Muscle of leg (tissue), 11 donors: Measurements from ENCODE around the gene PCDHA1. TPM values are rescaled to one million over a fixed set of nuclear protein-coding genes. Genes with fewer than 3 reads are reported as not detected.
A peak's percentile ranks its signal among the peaks of the same experiment; 100 is the strongest.

Source experiments
- DNase-seq: peaks from one replicate; pipeline ENCODE4 v3.0.0; 2013
- H3K27ac ChIP-seq: one replicate; pipeline ENCODE4 v1.5.1; 2013; ENCODE audit warnings: mild to moderate bottlenecking, low read length, control low read depth
- H3K27me3 ChIP-seq: one replicate; pipeline ENCODE4 v1.6.1; 2013; ENCODE audit warnings: low read length; ENCODE audit not compliant: control insufficient read depth, insufficient read depth
- H3K36me3 ChIP-seq: one replicate; pipeline ENCODE4 v1.6.1; 2013; ENCODE audit warnings: low read length; ENCODE audit not compliant: control insufficient read depth, insufficient read depth
- H3K4me1 ChIP-seq: one replicate; pipeline ENCODE4 v1.6.1; 2013; ENCODE audit warnings: low read length; ENCODE audit not compliant: control insufficient read depth, insufficient read depth
- H3K4me3 ChIP-seq: one replicate; pipeline ENCODE4 v1.5.1; 2013; ENCODE audit warnings: low read length, control low read depth
- H3K9me3 ChIP-seq: replicated peaks from 2 replicates; pipeline ENCODE4 v1.6.1; 2013; ENCODE audit warnings: low read depth, low read length; ENCODE audit not compliant: control insufficient read depth
- WGBS: methylation state at CpG from one replicate; pipeline ENCODE4 v1.1.5; 2013; ENCODE audit warnings: missing lambda C conversion rate; ENCODE audit not compliant: insufficient coverage; 5-methylcytosine and 5-hydroxymethylcytosine counted together
- polyA plus RNA-seq, 8 donors: library from polyadenylated mRNA; unstranded; fragments of 120-200 nt; gene quantifications; one replicate each; pipeline versions ENCODE4 v1.2.1 to v1.2.3, GENCODE V29; 2013; ENCODE audit warnings: inconsistent platforms in 1 of 8, low replicate concordance in 1 of 8; ENCODE audit not compliant: insufficient read length in 8 of 8, insufficient read depth in 1 of 8
- total RNA-seq: library from RNA; stranded (reverse); fragments of 120-200 nt; gene quantifications from one replicate; pipeline ENCODE4 v1.2.4, GENCODE V29; 2013

The PCDHA1 gene
- total and polyA plus RNA-seq, 9 donors = 0.04 to 0.09 (median 0.05) TPM; not detected in 4

GRCh38 chr5:140988608-140989007 lies 202.7 kb downstream of the PCDHA1 start:
- Histone ChIP-seq H3K36me3 (no peaks in the 10 kb centered on the region), H3K27ac (no peak overlapping the region), H3K9me3 (no peaks in the 10 kb centered on the region), H3K27me3 (no peaks in the 10 kb centered on the region), H3K4me1 (peaks cover 3% of the 10 kb centered on the region), H3K4me3 (no peak overlapping the region)
- WGBS = no CpG with 5 or more reads among the region's 5 CpGs
- no peak for DNase-seq

GRCh38 chr5:140989254-140990020 lies 203.5 kb downstream of the PCDHA1 start:
- Histone ChIP-seq H3K4me1 (peaks cover 3% of the 10 kb centered on the region), H3K36me3 (no peaks in the 10 kb centered on the region), H3K27ac (no peak overlapping the region), H3K9me3 (no peaks in the 10 kb centered on the region), H3K27me3 (no peaks in the 10 kb centered on the region), H3K4me3 (no peak overlapping the region)
- DNase-seq = no peak
- 70% methylated on average over 5 of the region's 7 CpGs for WGBS

- H3K4me3 ChIP-seq = no peak overlapping the region
- no CpG with 5 or more reads among the region's 2 CpGs for WGBS
- H3K36me3 ChIP-seq = no peaks in the 10 kb centered on the region
- H3K4me1 ChIP-seq = no peaks in the 10 kb centered on the region
- DNase-seq = no peak
- H3K27me3 ChIP-seq = no peaks in the 10 kb centered on the region
- no peaks in the 10 kb centered on the region for H3K9me3 ChIP-seq
- H3K27ac ChIP-seq = no peak overlapping the region
Measured at GRCh38 chr5:140992828-140993227, 206.9 kb downstream of the PCDHA1 start.

GRCh38 chr5:140996060-140996459 lies 210.1 kb downstream of the PCDHA1 start:
- H3K36me3 ChIP-seq = no peaks in the 10 kb centered on the region
- no peaks in the 10 kb centered on the region for H3K9me3 ChIP-seq
- H3K27ac ChIP-seq = no peak overlapping the region
- peak; percentile 18 for DNase-seq
- H3K27me3 ChIP-seq = no peaks in the 10 kb centered on the region
- no peak overlapping the region for H3K4me3 ChIP-seq
- WGBS = 80% methylated on average over 1 of the region's 1 CpG
- H3K4me1 ChIP-seq = no peaks in the 10 kb centered on the region

GRCh38 chr5:140998921-140999410 lies 213.0 kb downstream of the PCDHA1 start:
- Histone ChIP-seq H3K27ac (no peak overlapping the region), H3K4me3 (no peak overlapping the region), H3K9me3 (no peaks in the 10 kb centered on the region), H3K4me1 (no peaks in the 10 kb centered on the region), H3K36me3 (no peaks in the 10 kb centered on the region), H3K27me3 (peaks cover 3% of the 10 kb centered on the region)
- WGBS = 80% methylated on average over 1 of the region's 2 CpGs
- no peak for DNase-seq

- H3K9me3 ChIP-seq = no peaks in the 10 kb centered on the region
- WGBS = 0% methylated on average over 2 of the region's 9 CpGs
- peak overlapping the region; percentile 14 for H3K4me3 ChIP-seq
- H3K27me3 ChIP-seq = peaks cover 3% of the 10 kb centered on the region
- peak; percentile 9 for DNase-seq
- no peaks in the 10 kb centered on the region for H3K4me1 ChIP-seq
- H3K27ac ChIP-seq = no peak overlapping the region
- no peaks in the 10 kb centered on the region for H3K36me3 ChIP-seq
Measured at GRCh38 chr5:141001446-141001843, 215.5 kb downstream of the PCDHA1 start.

GRCh38 chr5:141001844-141002604 lies 216.1 kb downstream of the PCDHA1 start:
- no peak overlapping the region for H3K27ac ChIP-seq
- no peaks in the 10 kb centered on the region for H3K36me3 ChIP-seq
- WGBS = 1% methylated on average over 15 of the region's 19 CpGs
- no peaks in the 10 kb centered on the region for H3K4me1 ChIP-seq
- peaks cover 3% of the 10 kb centered on the region for H3K27me3 ChIP-seq
- H3K9me3 ChIP-seq = no peaks in the 10 kb centered on the region
- peak overlapping the region; percentile 14 for H3K4me3 ChIP-seq
- peak; percentile 31 for DNase-seq

GRCh38 chr5:141002605-141002965 lies 216.6 kb downstream of the PCDHA1 start:
- no CpG with 5 or more reads among the region's 3 CpGs for WGBS
- Histone ChIP-seq H3K9me3 (no peaks in the 10 kb centered on the region), H3K27ac (no peak overlapping the region), H3K4me1 (no peaks in the 10 kb centered on the region), H3K36me3 (no peaks in the 10 kb centered on the region), H3K4me3 (no peak overlapping the region), H3K27me3 (peaks cover 3% of the 10 kb centered on the region)
- DNase-seq = no peak

- no peaks in the 10 kb centered on the region for H3K36me3 ChIP-seq
- DNase-seq = no peak
- H3K4me1 ChIP-seq = no peaks in the 10 kb centered on the region
- H3K4me3 ChIP-seq = no peak overlapping the region
- no peaks in the 10 kb centered on the region for H3K9me3 ChIP-seq
- no peak overlapping the region for H3K27ac ChIP-seq
- H3K27me3 ChIP-seq = peaks cover 3% of the 10 kb centered on the region
- WGBS = 86% methylated on average over 3 of the region's 3 CpGs
Measured at GRCh38 chr5:141003031-141003430, 217.1 kb downstream of the PCDHA1 start.

GRCh38 chr5:141003791-141004611 lies 218.1 kb downstream of the PCDHA1 start:
- peaks cover 3% of the 10 kb centered on the region for H3K27me3 ChIP-seq
- WGBS = 45% methylated on average over 3 of the region's 4 CpGs
- no peak overlapping the region for H3K4me3 ChIP-seq
- H3K27ac ChIP-seq = no peak overlapping the region
- DNase-seq = no peak
- no peaks in the 10 kb centered on the region for H3K4me1 ChIP-seq
- no peaks in the 10 kb centered on the region for H3K9me3 ChIP-seq
- H3K36me3 ChIP-seq = no peaks in the 10 kb centered on the region
